ENCODE measurements around the gene IZUMO2.
"Not testable (repeated sequence)": the region's sequence is repeated elsewhere in the genome, so short reads cannot be mapped to it uniquely, and the experiment has no call there.

IZUMO2 gene

GRCh38 chr19:50134777-50135719, 28.0 kb downstream of the IZUMO2 start:
- DNase-seq: peak; percentile 50

GRCh38 chr19:50133518-50134492, 29.3 kb downstream of the IZUMO2 start:
- not testable (repeated sequence) for DNase-seq

- DNase-seq: not testable (repeated sequence)
Observed at GRCh38 chr19:50104012-50104411, 59.1 kb downstream of the IZUMO2 start.

GRCh38 chr19:50103405-50103804, 59.7 kb downstream of the IZUMO2 start:
- not testable (repeated sequence) for DNase-seq

Measured in activated CD4-positive, alpha-beta T cell treated with anti-CD3 and anti-CD28 coated beads, Interleukin-10, Interleukin-2, amounts not matched to agents 100 ng/mL and 50 ng/mL, durations not matched to agents 16 hours and 8 hours (primary cell).